OCI-M1 (cell line): ENCODE measurements around the gene SLC7A14.

Experiments used
- DNase-seq: peaks from one replicate; lab custom pipeline; 2025; lab: John Stamatoyannopoulos, UW

The SLC7A14 gene

GRCh38 chr3:170496868-170497140, 89.1 kb downstream of the SLC7A14 start:
- DNase-seq: no peak

GRCh38 chr3:170496026-170496867, 89.6 kb downstream of the SLC7A14 start:
- no peak for DNase-seq

- no peak for DNase-seq
Measured at GRCh38 chr3:170494766-170495165, 91.1 kb downstream of the SLC7A14 start.

- DNase-seq: no peak
Measured at GRCh38 chr3:170493712-170494182, 92.1 kb downstream of the SLC7A14 start.

- DNase-seq: no peak
Measured at GRCh38 chr3:170491901-170492300, 94.0 kb downstream of the SLC7A14 start.

GRCh38 chr3:170490828-170491560, 94.9 kb downstream of the SLC7A14 start:
- DNase-seq: no peak

- no peak for DNase-seq
Measured at GRCh38 chr3:170488802-170489201, 97.1 kb downstream of the SLC7A14 start.

- no peak for DNase-seq
Measured at GRCh38 chr3:170487031-170487430, 98.8 kb downstream of the SLC7A14 start.

GRCh38 chr3:170486398-170486797, 99.5 kb downstream of the SLC7A14 start:
- DNase-seq: no peak

- DNase-seq: no peak
Measured at GRCh38 chr3:170485696-170486095, 100.2 kb downstream of the SLC7A14 start.

GRCh38 chr3:170485294-170485693, 100.6 kb downstream of the SLC7A14 start:
- DNase-seq: no peak

GRCh38 chr3:170484869-170485268, 101.0 kb downstream of the SLC7A14 start:
- no peak for DNase-seq

GRCh38 chr3:170483485-170484262, 102.2 kb downstream of the SLC7A14 start:
- no peak for DNase-seq

- DNase-seq: no peak
Measured at GRCh38 chr3:170482199-170482598, 103.7 kb downstream of the SLC7A14 start.

- no peak for DNase-seq
Measured at GRCh38 chr3:170480111-170480510, 105.8 kb downstream of the SLC7A14 start.

- DNase-seq: no peak
Measured at GRCh38 chr3:170477395-170477794, 108.5 kb downstream of the SLC7A14 start.

GRCh38 chr3:170476291-170476690, 109.6 kb downstream of the SLC7A14 start:
- DNase-seq: no peak

- no peak for DNase-seq
Measured at GRCh38 chr3:170475092-170475685, 110.7 kb downstream of the SLC7A14 start.

- DNase-seq: no peak
Measured at GRCh38 chr3:170473358-170473757, 112.5 kb downstream of the SLC7A14 start.

GRCh38 chr3:170471149-170471548, 114.7 kb downstream of the SLC7A14 start:
- DNase-seq: no peak

- no peak for DNase-seq
Measured at GRCh38 chr3:170470063-170471016, 115.5 kb downstream of the SLC7A14 start.
